Spleen (tissue), 11 donors: Measurements from ENCODE around the gene SMO. TPM values are rescaled to one million over a fixed set of nuclear protein-coding genes. Genes with fewer than 3 reads are reported as not detected.
A peak's percentile ranks its signal among the peaks of the same experiment; 100 is the strongest.
"Not testable (repeated sequence)": the region's sequence is repeated elsewhere in the genome, so short reads cannot be mapped to it uniquely, and the experiment has no call there.

Experiments
- DNase-seq: peaks from one replicate; pipeline ENCODE4 v3.0.0-alpha.2; 2020
- H3K27ac ChIP-seq, 8 donors: fragments of 200-600 bp; sonication (generic) in 7 of 8; 1 replicate in 4 of 8; 2 replicates in 4 of 8; pipeline versions ENCODE4 v1.5.0 to v1.8.0; 2016 to 2021; ENCODE audit warnings: inconsistent platforms in 4 of 8, mild to moderate bottlenecking in 4 of 8, moderate library complexity in 1 of 8
- H3K27me3 ChIP-seq, 7 donors: fragments of 200-600 bp; sonication (generic) in 6 of 7; replicated peaks in 1 of 7; 1 replicate in 4 of 7; 2 replicates in 3 of 7; pipeline versions ENCODE4 v1.5.0 to v1.8.0; 2016 to 2021; ENCODE audit warnings: inconsistent platforms in 3 of 7, mild to moderate bottlenecking in 1 of 7
- H3K36me3 ChIP-seq, 6 donors: fragments of 200-600 bp; sonication (generic) in 5 of 6; 1 replicate in 4 of 6; 2 replicates in 2 of 6; pipeline versions ENCODE4 v1.5.0 to v1.8.0; 2016 to 2021; ENCODE audit warnings: inconsistent platforms in 2 of 6
- H3K4me1 ChIP-seq, 6 donors: fragments of 200-600 bp; sonication (generic) in 5 of 6; 1 replicate in 3 of 6; 2 replicates in 3 of 6; pipeline versions ENCODE4 v1.5.0 to v1.8.0; 2016 to 2021; ENCODE audit warnings: inconsistent platforms in 3 of 6
- H3K4me3 ChIP-seq, 8 donors: fragments of 200-600 bp; sonication (generic) in 7 of 8; 1 replicate in 4 of 8; 2 replicates in 4 of 8; pipeline versions ENCODE4 v1.5.0 to v1.8.0; 2016 to 2021; ENCODE audit warnings: inconsistent platforms in 4 of 8, mild to moderate bottlenecking in 4 of 8, moderate library complexity in 2 of 8
- H3K9me3 ChIP-seq, 8 donors: fragments of 200-600 bp; sonication (generic) in 7 of 8; 1 replicate in 4 of 8; 2 replicates in 4 of 8; pipeline versions ENCODE4 v1.5.0 to v1.8.0; 2016 to 2021; ENCODE audit warnings: inconsistent platforms in 4 of 8
- POLR2A ChIP-seq, 3 donors: fragments of 450-650 bp; IDR thresholded peaks; one replicate each; pipeline ENCODE4 v1.5.1; 2017; ENCODE audit warnings: antibody characterized with exemption in 3 of 3, mild to moderate bottlenecking in 1 of 3
- POLR2AphosphoS5 ChIP-seq, 3 donors: sonication (generic); formaldehyde crosslinking; IDR thresholded peaks; one replicate each; pipeline ENCODE4 v1.5.1; 2017; ENCODE audit warnings: antibody characterized with exemption in 3 of 3
- WGBS, 5 donors: extraction: QIAGEN DNeasy Blood & Tissue Kit in 3 of 5; methylation state at CpG; one replicate each; pipeline versions ENCODE4 v1.1.5 to v1.1.7; 2013 to 2018; 5-methylcytosine and 5-hydroxymethylcytosine counted together
- intact Hi-C: fragments of 100-400 bp; cut with DNase I; formaldehyde crosslinking; loops from one replicate; pipeline ENCODE4 v1.15.0; 2023; ENCODE audit warnings: low total_unique reads
- polyA plus RNA-seq, 3 donors: library from polyadenylated mRNA; stranded (reverse); fragments of 200-250 nt; gene quantifications; one replicate each; pipeline ENCODE4 v1.2.1, GENCODE V29; 2013
- total RNA-seq, 7 donors: library from RNA; depleted of rRNA in 3 of 7; stranded (reverse); fragments of >200 nt in 3 of 7; fragmentation: NEBNext Ultra II Directional in 4 of 7; extraction: Animal tissue kit (Norgen Biotek cat#: 25700) in 4 of 7; gene quantifications; one replicate each; pipeline versions ENCODE4 v1.1.0 to v1.2.1, GENCODE V29; 2016 to 2021
- TF ChIP-seq, protein P1 (sequence below), 11 experiments: fragments of 200-600 bp in 7 of 11; fragments of 450-650 bp in 4 of 11; sonication (generic) in 4 of 11; IDR thresholded peaks in 8 of 11; conservative IDR thresholded peaks in 3 of 11; 1 replicate in 7 of 11; 2 replicates in 4 of 11; pipeline versions ENCODE4 v1.4.0 to v1.8.0; 2016 to 2021; ENCODE audit warnings: antibody characterized with exemption in 11 of 11, inconsistent platforms in 4 of 11, mild to moderate bottlenecking in 1 of 11
- donor health status: healthy with polysubstance abuse.
- donor health status: DM: no; HTN: no; CAD: no; lungs with moderate emphysema.
- donor health status: DM: no; HTN: no; CAD: no.
- donor health status: Bipolar disorder and iron deficiency.
- donor health status: healthy.
- donor health status: DM: no; HTN: no; CAD: no.
- donor health status: DM: yes; HTN: yes; CAD: no.

The SMO gene
- total and polyA plus RNA-seq, 10 donors: 1.4 to 4.7 (median 2.8) TPM

DNA sequence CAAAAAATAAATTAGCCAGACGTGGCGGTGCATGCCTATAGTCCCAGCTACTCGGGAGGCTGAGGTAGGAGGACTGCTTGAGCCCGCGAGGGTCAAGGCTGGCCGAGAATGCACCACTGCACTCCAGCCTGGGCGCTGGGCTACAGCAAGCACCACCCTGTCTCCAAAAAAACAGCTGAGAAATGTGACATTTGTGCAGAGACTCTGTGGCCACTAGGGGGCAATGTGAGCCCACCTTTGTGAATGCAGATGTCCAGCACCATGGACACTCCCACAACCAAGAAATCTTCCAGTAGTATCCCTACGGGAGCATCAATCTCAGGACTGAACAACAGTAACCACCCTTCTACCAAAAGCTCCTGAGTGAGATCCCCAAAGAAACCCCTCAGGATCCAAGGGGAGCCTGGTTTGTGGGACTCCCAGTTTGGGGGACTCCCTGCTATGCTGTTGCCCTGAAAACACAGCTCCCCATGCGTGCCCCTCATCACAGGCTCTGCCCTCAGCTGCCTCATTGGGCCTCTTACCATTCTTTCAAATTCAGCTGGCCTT is 30.2 kb downstream of the SMO start:
- peak; percentile 89 for DNase-seq
- no peak overlapping the region for H3K4me3 ChIP-seq
- WGBS, 5 donors: 11 to 16% (median 13%) methylated on average over 9 of the region's 9 CpGs
- intact Hi-C loops: loop anchor here (2.0 kb wide), 1 partner anchor 80 kb away; no protein-coding TSS in a partner anchor
- H3K36me3 ChIP-seq: no peaks in the 10 kb centered on the region
- H3K27ac ChIP-seq: no peak overlapping the region
- peaks cover 0 to 12% (median 0%) of the 10 kb centered on the region in 7 donors for H3K27me3 ChIP-seq
- peaks cover 0 to 30% (median 18%) of the 10 kb centered on the region in 6 donors for H3K4me1 ChIP-seq
- TF ChIP-seq POLR2AphosphoS5 (IDR thresholded peaks at IDR 0.05): no peak
- TF ChIP-seq, protein P1, sequence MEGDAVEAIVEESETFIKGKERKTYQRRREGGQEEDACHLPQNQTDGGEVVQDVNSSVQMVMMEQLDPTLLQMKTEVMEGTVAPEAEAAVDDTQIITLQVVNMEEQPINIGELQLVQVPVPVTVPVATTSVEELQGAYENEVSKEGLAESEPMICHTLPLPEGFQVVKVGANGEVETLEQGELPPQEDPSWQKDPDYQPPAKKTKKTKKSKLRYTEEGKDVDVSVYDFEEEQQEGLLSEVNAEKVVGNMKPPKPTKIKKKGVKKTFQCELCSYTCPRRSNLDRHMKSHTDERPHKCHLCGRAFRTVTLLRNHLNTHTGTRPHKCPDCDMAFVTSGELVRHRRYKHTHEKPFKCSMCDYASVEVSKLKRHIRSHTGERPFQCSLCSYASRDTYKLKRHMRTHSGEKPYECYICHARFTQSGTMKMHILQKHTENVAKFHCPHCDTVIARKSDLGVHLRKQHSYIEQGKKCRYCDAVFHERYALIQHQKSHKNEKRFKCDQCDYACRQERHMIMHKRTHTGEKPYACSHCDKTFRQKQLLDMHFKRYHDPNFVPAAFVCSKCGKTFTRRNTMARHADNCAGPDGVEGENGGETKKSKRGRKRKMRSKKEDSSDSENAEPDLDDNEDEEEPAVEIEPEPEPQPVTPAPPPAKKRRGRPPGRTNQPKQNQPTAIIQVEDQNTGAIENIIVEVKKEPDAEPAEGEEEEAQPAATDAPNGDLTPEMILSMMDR (IDR thresholded peaks at IDR 0.05 in 8 of 11, conservative IDR thresholded peaks at IDR 0.05 in 3 of 11): peak; percentile 72 to 91 (median 85)
- no peaks in the 10 kb centered on the region for H3K9me3 ChIP-seq

DNA sequence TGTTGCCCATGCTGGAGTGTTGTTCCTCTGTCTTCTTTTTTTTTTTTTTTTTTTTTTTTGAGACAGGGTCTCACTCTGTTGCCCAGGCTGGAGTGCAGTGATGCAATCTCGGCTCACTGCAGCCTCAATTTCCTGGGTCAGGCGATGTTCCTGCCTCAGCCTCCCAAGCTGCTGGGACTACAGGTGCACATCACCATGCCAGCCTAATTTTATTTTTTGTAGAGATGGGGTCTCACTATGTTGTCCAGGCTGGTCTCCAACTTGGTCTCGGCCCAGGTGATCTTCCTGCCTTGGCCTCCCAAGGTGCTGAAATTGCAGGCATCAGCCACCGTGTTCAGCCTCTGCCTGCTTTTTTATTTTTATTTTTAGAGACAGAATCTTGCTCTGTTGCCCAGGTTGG is 30.7 kb downstream of the SMO start:
- intact Hi-C loops: loop anchor here (2.0 kb wide), 1 partner anchor 80 kb away; no protein-coding TSS in a partner anchor
- H3K9me3 ChIP-seq, H3K36me3 ChIP-seq, DNase-seq, H3K27ac ChIP-seq, H3K4me3 ChIP-seq: not testable (repeated sequence)
- Histone ChIP-seq H3K27me3 (peaks cover 0 to 12% (median 0%) of the 10 kb centered on the region in 7 donors), H3K4me1 (peaks cover 4 to 35% (median 23%) of the 10 kb centered on the region in 6 donors)
- 82 to 95% (median 91%) methylated on average over 4 of the region's 4 CpGs for WGBS, 5 donors

DNA sequence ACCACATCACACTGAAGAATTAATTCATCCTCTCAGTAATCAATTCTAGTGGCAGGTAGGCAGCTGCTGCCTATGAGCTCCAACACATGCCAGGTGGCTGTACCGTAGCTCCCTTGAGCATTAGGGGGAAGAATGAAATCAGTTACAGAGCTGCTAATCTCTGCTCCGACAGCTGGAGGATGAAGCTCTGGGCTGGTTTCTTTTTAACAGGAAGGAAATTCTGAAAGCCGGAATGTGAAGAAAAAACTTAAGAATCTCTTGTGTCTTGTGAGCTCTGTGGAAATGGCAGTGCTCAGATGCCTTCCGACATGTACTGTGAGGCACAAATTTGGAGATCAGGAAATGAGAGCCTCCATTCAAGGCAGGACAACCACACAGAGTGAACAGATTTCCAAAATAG is 33.6 kb downstream of the SMO start:
- H3K9me3 ChIP-seq: no peaks in the 10 kb centered on the region
- intact Hi-C loops: loop anchor here (10.0 kb wide), 2 partner anchors 53 to 253 kb away; no protein-coding TSS in a partner anchor
- 2 to 7% (median 3%) methylated on average over 4 of the region's 4 CpGs for WGBS, 5 donors
- H3K27me3 ChIP-seq: peaks cover 0 to 12% (median 0%) of the 10 kb centered on the region in 7 donors
- no peaks in the 10 kb centered on the region for H3K36me3 ChIP-seq
- H3K4me1 ChIP-seq: peaks cover 4 to 56% (median 38%) of the 10 kb centered on the region in 6 donors
- H3K4me3 ChIP-seq: peak overlapping the region in 1 of 8 donors; percentile 5
- DNase-seq: no peak
- TF ChIP-seq POLR2A (IDR thresholded peaks at IDR 0.05): no peak
- TF ChIP-seq POLR2AphosphoS5 (IDR thresholded peaks at IDR 0.05): no peak
- TF ChIP-seq, protein P1 (IDR thresholded peaks at IDR 0.05 in 8 of 11, conservative IDR thresholded peaks at IDR 0.05 in 3 of 11): no peak
- H3K27ac ChIP-seq: peak overlapping the region in 6 of 8 donors; percentile 32 to 59 (median 48)

DNA sequence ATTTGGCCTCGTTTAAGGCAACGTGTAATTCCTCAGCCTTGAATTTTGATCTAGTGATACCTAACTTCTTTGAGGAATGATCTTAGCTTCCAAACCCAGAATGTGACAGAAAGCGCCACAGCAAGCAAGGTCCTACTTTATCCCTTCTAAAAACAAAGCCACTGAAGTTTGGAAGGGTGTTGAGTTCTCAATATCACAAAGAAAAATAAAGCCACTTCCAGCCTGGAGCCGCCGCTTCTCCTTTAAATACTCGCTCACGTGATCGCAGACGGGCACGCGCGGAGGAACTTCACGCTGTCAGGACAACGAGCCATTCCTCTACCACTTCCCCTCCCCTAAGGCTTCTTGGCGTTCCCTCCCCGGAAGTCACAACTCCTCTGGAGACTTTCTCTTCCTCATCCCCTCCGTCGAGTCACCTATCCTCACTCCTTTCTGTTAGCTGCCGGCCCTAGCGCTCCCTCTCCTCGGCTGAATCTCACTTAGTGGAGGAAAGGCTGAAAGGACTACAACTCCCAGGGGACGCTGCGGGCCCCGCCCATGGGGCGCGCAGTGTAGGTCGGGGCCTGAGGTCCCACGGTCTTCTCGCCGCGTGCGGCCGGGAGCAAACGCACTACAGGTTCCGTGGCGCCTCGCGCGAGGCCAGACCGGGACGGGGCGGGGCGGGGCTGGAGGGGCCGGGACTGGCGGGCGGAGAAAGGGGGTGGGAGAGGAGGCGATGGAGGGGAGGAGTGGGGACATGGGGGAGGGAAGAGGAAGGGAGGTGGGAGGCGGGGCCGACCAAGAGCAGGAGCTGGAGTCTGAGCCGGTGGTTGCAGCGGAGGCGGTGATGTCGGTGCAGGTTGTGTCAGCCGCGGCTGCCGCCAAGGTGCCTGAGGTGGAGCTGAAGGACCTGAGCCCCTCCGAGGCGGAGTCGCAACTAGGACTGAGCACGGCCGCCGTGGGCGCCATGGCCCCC is 36.1 kb downstream of the SMO start, which contains the start of gene AHCYL2:
TSS of gene AHCYL2 (plus strand) at position 780 of the 955 bp plus-strand sequence.
- H3K4me3 ChIP-seq: peak within 1 kb of the TSS; percentile 73 to 100 (median 96)
- TF ChIP-seq, protein P1 (IDR thresholded peaks at IDR 0.05 in 8 of 11, conservative IDR thresholded peaks at IDR 0.05 in 3 of 11): peak in 1 of 11 experiments; percentile 36
- peak in 1 of 3 donors; percentile 27 for TF ChIP-seq POLR2A (IDR thresholded peaks at IDR 0.05)
- peak; percentile 85 to 89 (median 87) for TF ChIP-seq POLR2AphosphoS5 (IDR thresholded peaks at IDR 0.05)
- 1% methylated on average over 42 to 63 of the region's 63 CpGs for WGBS, 5 donors
- peaks cover 4 to 57% (median 31%) of the 10 kb centered on the region in 6 donors for H3K4me1 ChIP-seq
- H3K27ac ChIP-seq: peak within 1 kb of the TSS; percentile 89 to 97 (median 95)
- no peaks in the 10 kb centered on the region for H3K9me3 ChIP-seq
- peak; percentile 100 for DNase-seq
- no peaks in the 10 kb centered on the region for H3K27me3 ChIP-seq
- intact Hi-C loops: loop anchor here (10.0 kb wide), 2 partner anchors 50 to 250 kb away; no protein-coding TSS in a partner anchor
- no peaks in the 10 kb centered on the region for H3K36me3 ChIP-seq
